ENCODE measurements around the gene EHHADH.
"Not testable (repeated sequence)": the region's sequence is repeated elsewhere in the genome, so short reads cannot be mapped to it uniquely, and the experiment has no call there.

The EHHADH gene

DNA sequence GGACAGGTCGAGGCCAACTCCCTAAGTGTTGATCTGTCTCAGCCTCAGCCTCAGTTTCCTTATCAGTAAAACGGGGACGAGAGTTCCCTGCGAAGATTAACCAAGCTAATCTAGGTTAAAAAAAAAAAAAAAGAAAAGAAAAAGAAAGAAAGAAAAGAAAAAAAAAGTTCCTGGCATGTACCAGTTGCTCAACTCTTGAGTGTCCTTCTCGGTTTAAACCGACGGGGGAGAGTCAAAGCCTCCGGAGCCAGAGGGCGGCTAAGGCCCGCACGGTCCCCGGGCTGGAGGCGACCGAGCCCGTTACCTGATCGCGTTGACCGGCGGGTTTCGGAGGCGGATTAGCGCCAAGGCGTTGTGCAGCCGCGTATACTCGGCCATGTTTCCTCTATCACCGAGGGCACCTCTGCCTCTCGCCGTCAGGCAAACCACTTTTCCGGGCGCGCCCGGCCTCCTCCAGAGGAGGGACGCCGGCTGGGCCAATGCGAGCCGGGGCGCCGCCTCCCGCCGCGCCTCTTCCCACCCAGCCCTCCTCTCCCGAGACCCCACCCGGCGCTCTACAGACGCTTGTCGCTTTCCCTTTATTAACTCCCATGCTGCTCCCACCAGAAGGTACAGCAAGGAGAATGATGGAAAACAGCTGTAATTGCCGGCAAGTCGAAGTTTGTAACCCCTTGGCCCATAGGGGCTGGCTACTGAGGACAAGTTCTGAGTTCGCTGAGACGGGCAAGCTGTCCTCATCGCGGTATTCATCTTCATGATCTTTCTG is at the start of gene EHHADH:
Gene EHHADH, minus strand, starts transcription at position 405 of the 766 bp plus-strand sequence. Its CDS starts 27 bp downstream, at position 378.
- peak; percentile 15 to 18 for DNase-seq

DNA sequence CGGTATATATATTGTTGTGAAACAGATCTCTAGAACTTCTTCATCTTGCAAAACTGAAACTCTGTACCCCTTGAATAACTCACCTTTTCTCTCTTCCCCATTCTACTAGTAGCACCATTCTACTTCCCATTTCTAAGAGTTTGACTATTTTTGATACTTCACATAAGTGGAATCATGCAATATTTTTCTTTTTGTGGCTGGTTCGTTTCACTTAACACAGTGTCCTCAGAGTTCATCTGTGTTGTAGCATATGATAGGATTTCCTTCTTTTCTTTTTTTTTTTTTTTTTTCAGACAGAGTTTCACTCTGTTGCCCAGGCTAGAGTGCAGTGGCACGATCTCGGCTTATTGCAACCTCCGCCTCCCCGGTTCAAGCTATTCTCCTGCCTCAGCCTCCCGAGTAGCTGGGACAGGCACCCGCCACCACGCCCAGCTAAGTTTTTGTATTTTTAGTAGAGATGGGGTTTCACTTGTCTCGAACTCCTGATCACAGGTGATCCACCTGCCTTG is 46.1 kb upstream of the EHHADH start:
- not testable (repeated sequence) for DNase-seq

DNA sequence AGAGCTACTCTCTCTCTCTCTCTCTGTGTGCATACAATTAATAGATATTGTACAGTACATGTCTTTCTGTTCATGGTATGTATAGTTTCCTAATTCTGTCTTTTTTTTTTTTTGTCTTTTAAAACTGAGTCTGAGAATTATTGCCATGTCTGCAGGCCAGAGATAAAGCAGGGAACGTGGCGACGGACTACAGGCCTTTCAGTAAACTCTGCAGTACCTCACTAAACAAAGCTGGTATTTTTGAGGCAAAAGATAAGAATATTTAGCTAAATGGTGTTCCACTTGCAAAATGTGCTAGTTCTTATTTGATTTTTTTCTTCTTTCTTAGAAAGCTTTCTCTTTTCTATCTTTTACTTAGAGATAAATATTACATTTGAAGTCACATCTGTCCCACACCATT is 44.0 kb upstream of the EHHADH start:
- DNase-seq, result no peak

DNA sequence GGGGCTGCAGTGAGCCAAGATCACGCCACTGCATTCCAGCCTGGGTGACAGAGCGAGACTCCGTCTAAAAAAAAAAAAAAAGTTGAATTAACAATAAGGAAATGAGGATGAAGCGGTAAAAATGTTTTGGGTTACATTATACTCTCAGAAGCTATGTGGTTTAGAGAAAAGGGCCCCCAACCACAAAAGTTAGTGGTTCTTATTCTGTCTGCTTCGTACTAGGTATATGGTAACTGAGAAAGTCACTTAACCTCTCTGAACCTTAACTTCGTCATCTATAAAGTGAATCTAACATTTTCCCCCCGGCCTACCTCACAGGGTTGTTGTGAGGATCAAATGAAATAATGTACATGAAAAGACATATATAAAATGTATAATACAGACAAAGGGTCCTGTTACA is 38.4 kb upstream of the EHHADH start:
- no peak for DNase-seq

DNA sequence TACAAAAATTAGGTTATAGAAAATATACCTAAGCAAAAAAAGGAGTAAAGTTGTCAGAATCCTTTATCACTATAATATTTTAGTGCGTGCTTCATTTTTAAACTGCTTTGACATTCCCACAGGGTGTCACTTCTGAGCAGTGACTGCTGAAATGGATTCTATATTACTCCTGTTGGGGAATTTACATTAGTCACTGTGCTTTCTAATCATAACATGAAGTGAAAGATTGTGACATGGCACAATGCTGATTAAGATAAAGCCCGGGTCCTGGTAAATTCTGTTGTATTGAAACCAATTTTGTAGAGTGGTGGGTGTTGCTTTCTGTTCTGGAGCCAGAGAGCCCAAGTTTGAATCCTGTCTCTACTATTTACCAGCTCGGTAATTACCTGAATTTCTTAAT is 36.4 kb upstream of the EHHADH start:
- DNase-seq, result no peak

DNA sequence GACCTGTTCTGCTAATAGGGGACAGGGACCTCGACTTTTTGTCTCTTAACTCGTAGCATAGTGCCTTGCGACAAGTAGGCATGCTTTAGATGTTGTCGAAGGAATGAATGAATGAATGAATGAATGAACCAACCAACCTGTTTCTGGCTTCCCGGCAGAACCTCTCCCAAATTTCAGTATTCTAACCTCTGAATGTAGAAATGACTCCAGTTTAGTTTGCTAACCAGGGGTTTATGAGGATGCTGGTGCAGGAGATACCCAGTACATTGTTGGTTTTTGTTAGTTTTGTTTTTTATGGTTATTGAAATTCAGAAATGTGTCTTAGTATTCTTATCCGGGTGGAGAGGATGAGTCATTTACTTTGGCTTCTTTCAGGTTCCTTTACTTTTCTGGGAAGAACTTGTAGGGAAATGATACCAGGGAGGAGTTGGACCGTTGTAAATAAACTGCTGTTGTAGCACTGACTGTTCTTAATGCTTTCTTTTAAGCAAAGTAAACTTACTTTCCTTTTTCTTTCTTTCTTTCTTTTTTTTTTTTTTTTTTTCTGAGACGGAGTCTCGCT is 29.6 kb upstream of the EHHADH start:
- no peak for DNase-seq

DNA sequence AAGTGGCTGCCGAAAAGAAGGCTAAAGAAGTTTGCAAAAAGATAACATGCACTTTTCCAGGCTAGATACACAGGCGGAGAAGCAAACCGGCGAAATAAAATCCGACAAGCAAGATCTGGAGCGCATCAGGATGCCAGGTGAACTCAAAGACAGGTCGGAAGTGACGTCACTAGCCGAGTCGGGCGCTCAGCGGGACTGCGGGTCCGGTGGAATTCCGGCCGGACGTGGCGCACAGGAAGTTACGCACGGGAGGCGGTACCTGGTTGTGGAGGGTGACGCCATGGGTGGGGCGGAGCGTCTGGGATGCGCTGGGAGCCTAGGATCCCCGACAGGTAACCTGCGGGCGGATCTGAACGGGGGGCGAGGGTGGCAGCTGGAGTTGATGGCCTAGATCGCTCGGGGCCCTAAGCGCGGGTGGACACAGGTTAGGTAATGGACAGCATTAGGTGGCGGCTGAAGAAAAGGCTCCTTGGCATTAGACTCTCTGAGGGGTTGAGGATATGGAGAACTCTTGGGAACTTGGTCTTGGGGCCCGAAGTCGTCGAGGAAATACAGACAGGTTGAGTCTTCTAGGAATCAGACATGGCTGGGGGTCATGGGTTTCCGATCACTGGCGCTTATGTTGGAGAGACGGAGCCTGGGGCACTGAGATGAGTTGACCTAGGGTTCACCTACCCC is 29.0 kb upstream of the EHHADH start:
- peak; percentile 91 to 93 for DNase-seq

DNA sequence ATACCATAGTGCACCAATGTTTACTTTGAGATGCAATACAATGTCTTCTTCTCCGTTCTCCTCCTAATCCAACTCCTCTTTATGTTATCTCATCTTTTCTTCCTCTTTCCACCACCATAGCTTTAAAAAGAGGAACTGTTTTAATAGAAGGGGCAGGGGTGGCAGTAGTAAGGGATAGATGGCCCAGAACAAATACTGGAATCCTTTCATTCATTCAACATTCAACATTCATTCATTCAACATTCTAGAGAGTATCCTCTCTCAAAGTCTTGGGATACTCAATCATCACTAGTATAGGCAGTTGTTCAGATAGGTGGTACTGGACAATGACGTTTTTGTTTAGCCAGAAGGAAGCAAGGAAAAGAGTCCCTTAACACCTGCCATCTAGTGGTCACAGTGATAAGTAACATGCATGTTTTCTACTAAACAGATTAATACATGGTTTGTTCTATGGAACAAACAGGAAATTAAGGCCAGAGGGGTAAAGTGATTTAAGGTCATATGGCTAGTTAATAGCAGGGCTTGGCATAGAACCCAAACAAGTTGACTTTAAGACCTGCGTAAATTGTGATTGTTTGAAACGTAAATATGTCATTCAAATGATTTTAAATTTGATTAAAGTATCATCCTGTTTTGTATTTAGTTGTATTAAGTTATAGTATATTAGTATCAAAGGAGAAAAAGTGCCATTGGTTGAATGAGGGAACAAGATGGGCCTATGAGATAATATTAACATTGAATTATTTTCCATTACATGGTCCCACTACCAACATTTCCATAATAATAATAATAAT is 26.9 kb upstream of the EHHADH start:
- DNase-seq, result no peak

DNA sequence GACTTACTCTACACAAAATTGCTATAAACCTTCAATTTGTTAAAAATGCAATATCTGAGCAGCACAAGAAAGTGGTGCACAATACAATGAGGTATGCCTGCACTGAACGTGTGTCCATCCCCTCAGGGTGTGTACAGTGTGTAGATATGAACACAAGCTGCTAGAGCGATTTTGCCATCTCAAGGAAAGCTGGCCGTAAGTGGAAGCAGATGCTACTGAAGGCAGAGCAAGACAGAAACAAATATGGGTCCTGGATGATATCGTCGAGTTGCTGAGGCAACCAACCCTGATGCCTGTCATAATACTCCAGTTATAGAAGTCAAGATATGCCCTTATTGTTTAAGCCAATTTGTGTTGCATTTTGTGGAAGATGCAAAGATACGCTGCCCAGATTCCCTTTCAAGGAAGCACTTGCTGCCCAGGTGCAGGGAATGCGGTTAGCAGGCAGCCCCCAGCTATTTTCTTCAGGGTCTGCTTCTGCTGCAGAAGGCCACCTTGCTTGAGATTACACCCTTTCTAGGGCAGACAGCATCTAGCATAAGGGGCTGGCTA is 25.8 kb upstream of the EHHADH start:
- DNase-seq, result no peak

DNA sequence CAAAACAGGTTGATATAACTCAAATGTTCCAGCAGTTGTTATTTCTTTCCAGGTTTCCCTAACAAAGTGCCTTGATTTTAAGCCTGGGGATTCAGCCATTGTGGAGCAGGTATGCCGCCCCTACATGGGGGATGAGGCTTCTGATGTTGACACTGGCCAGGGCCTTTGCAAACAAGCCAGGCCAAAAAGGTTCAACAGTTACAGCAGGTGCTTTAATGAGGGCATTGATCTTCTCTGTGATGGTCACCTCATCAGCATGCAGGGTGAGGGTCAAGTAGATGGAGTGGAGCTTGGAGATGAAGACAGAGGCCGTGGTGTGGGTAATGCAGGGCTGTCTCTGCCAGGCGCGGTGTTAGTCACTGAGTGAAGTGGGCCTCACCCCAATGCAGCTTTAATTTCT is 22.6 kb upstream of the EHHADH start:
- no peak for DNase-seq

DNA sequence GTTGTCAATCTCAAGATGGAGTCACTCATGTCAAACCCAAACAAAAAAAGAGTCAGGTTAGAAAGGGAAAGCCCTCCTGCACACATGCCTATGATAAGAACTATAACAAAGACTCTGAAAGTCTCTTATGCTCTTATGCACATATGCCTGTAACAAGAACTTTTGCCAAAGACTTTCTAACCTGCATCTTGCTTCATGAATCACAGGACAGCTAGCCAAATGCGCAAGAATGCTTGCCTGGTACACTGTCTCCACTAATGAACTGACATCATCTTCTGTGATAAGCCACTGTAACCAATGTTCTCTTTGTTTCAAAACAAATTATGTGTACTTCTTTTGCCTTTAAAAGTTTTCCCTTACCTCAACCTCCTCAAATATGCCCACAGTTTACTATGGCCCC is 18.2 kb upstream of the EHHADH start:
- no peak for DNase-seq

DNA sequence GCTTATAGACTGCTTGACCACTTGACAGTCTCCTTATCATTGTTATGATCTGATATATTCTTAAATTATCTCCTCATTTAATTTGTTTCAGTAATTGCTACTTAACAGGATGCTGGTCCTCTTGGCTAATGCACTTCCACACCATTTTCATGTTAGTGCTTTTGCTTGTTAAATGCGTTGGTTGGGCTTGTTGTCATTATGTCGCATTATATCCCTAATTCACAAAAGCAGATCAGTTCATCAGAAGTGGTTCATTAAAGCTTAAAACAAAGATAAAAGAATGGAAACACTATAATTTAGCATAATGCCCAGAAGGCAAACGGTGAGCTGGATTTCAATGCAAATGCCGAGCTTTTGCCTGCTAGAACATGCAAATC is 17.1 kb upstream of the EHHADH start:
- no peak for DNase-seq

DNA sequence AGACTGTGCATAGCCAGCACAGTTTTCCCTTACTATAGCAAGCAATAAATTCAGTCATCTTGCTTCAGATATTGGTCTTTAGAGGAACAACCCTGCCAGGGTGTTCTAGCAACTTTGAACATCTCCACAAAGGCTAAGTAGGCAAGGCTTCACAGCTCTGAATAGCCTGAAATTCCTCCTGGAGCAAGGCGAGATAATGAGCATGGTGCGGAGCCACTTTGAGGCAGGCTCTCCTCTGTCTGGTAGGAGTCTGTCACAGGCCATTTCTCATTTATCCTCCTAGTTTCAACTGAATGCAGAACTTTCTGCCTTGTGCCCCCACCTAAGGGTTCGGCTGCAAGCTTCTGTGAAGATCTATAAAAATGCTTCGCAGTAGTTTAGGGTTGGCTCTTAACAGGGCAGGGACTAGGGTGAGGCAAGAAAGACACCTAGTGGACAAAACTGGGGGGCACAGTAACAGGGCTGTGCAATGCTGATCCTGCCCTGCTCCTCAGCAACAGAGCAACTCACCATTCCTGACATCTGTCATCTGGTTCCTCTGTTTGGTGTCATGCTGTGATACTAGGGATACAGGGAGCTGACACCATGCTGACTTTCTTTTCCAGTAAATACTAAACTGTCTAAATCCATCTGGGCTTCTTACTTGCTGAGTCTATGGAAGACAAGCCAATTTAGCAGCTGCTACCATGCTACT is 16.6 kb upstream of the EHHADH start:
- DNase-seq, result no peak

DNA sequence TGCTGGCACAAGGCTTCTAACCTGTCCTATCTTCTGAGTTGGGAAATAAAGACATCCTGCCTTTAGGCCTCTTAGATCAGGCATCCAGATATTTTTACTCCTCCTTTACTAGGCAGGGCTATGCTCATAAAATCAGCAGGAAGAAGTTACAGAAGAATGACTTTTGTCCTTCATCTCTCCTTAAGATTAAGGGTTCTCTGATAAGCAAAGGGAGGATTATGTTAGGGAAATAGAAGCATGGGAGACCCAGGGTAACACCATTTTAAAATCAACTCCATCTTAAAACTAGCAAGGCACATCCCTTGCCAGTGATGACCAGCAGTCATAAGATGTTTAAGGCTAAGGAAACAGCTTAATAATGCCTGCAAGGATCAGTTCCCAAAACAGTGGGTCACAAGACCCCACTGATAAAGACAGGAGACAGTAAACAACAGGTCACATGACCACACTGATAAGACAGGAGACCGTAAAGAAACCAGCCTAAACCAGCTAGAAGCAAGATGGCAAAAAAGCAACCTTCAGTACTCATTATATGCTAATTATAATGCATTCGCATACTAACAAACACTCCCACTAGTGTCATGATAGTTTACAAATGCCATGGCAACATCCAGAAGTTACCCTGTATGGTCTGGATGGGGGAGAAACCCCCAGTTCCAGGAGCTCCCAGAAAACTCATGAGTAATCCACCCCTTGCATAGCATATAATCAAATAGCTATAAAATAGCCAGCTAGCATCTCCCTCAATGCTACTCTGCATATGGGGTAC is 14.5 kb upstream of the EHHADH start:
- no peak for DNase-seq

DNA sequence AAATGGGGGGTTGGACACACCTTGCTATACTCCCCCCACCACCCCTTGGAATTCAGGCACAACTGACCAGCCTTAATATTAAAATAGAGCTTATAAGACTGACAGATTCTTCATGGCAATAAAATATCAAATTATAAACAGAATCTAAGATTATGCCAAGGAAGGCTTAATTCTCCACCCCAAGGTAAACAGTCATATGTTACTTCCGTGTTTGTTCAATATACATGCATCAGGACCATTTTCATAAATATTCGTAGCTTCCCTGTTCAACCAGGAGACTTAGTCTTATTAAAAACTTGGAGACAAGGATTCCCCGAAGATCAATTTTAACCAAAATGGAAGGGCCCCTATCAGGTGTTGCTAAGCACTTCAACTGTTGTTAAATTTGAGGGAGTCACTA is 13.3 kb upstream of the EHHADH start:
- DNase-seq, result no peak

DNA sequence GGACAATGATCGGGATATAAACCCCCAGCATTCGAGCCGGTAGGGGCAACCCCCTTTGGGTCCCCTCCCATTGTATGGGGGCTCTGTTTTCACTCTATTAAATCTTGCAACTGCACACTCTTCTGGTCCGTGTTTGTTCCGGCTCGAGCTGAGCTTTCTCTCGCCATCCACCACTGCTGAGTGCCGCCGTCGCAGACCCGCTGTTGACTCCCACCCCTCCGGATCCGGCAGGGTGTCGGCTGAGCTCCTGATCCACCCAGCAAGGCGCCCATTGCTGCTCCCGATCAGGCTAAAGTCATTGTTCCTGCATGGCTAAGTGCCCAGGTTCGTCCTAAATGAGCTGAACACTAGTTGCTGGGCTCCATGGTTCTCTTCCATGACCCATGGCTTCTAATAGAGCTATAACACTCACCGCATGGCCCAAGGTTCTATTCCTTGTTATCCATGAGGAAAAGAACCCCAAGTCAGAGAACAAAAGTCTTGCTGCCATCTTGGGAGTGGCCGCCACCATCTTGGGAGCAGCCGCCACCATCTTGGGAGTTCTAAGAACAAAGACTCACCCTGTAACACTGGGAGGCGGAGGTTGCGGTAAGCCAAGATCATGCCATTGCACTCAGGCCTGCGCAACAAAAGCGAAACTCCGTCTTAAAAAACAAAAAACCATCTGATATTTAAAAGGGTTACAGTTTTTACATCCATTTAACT is 11.2 kb upstream of the EHHADH start:
- DNase-seq, result no peak

DNA sequence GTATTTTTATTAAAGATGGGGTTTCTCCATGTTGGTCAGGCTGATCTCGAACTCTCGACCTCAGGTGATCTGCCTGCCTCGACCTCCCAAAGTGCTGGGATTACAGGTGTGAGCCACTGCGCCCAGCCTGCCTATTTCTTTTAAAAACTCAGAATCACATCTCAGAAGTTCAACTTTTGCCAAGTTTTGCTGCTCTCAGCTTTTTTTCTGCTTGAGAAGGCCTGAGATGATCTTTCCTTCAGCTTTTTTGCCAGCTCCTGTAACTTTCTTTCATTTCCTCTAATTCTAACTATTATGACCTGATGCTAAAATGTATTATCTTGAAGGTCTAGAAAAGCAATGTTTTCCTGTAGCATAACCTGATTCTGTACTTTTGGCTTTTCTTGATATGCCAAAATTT is 9.6 kb upstream of the EHHADH start:
- no peak for DNase-seq

DNA sequence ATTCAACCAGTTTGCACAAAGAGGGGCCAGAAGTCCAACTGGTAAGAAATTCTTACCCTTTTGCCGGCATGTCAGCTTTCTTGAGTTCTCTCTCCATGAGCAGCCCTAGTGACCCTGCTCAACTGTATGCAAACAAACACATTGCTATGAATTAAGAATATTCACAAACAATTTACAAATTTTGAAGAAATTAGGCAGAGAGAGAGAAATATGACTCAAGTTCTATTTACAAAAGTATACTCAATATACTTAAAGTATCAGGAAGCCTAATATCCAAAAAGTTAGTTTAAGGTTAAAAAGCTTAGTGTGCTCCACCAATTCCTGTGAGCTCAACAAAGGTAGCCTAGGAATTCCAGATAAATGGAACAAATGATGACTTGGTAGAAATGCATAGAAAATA is 3.5 kb upstream of the EHHADH start:
- DNase-seq, result no peak

DNA sequence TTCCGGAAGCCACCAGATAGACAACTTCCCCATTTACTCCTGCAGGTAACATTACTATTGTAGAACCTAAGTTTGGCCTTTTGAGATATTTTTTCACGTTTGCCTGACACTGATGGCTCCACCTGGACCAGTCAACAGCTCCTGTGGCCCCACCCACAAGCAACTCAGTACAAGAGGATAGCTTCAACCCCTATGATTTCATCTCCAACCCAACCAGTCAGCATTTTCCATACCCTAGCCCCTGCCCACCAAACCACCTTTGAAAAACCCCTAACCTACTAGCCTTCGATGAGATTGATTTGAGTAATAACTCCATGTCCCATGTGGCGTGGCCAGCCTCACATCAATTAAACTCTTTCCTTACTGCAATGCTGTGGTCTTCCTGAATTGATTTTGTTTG is 950 bp upstream of the EHHADH start:
- no peak for DNase-seq

DNA sequence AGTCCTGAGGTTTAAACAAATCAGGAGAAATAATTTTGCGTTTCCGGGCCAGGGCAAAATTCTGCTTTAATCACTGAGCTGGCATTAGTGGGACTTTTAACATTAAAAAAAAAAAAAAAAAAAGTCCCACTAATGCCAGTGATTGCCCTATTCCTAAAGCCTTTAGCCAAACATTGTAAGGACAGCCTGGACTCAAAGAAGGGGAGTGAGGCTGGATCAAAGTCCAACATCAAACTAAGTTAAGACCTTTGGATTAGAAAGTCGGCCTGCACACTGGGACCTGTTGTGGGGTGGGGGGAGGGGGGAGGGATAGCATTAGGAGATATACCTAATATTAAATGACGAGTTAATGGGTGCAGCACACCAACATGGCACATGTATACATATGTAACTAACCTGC is 716 bp downstream of the EHHADH start:
- DNase-seq, result not testable (repeated sequence)

DNA sequence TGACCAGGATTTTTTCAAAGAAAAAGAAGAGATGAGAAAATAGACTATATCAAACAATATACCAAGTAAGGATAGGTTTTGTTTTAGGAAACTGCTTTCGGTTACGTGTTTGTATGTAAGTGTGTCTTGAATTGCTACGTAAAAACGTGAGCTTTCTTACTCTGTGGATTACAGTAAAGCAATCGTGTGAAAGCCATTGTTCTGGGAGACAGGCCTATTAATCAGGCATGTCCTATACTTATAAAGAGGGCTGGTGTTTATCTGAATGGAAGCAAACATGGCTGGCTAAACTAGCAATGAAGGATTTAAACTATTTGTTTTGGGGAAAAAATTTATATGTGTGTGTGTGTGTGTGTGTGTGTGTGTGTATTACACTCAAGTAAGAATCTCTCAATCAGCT is 2.6 kb downstream of the EHHADH start:
- no peak for DNase-seq
